HG02571 (cell line): ENCODE data around the gene ATP1B2.
"Not testable (repeated sequence)": the region's sequence is repeated elsewhere in the genome, so short reads cannot be mapped to it uniquely, and the experiment has no call there.

Source experiments
- ATAC-seq: cut with Tn5 transposase; IDR thresholded peaks from one replicate; pipeline ENCODE4 v1.9.1; 2021; ENCODE audit warnings: mild to moderate bottlenecking, moderate library complexity; ENCODE audit not compliant: unreplicated experiment

ATP1B2 gene

GRCh38 chr17:7633093-7633492 lies 17.6 kb upstream of the ATP1B2 start:
- no peak for ATAC-seq

GRCh38 chr17:7634384-7634783 lies 16.3 kb upstream of the ATP1B2 start:
- no peak for ATAC-seq

GRCh38 chr17:7636163-7636562 lies 14.6 kb upstream of the ATP1B2 start:
- ATAC-seq: no peak

- ATAC-seq: no peak
These were observed 9.9 kb upstream of the ATP1B2 start for GRCh38 chr17:7640783-7641182.

GRCh38 chr17:7641635-7642034 lies 9.1 kb upstream of the ATP1B2 start:
- ATAC-seq: not testable (repeated sequence)

GRCh38 chr17:7644775-7645174 lies 6.0 kb upstream of the ATP1B2 start:
- no peak for ATAC-seq

GRCh38 chr17:7646457-7646856 lies 4.3 kb upstream of the ATP1B2 start:
- ATAC-seq: no peak

GRCh38 chr17:7647018-7647417 lies 3.7 kb upstream of the ATP1B2 start:
- ATAC-seq: no peak

GRCh38 chr17:7651097-7651664 lies 455 bp downstream of the ATP1B2 start:
- no peak for ATAC-seq

- no peak for ATAC-seq
These were observed 1.1 kb downstream of the ATP1B2 start for GRCh38 chr17:7651665-7652387.

GRCh38 chr17:7652388-7653356 lies 1.9 kb downstream of the ATP1B2 start:
- no peak for ATAC-seq

GRCh38 chr17:7654832-7655540 lies 4.3 kb downstream of the ATP1B2 start:
- ATAC-seq: no peak

GRCh38 chr17:7655541-7655840 lies 4.8 kb downstream of the ATP1B2 start:
- no peak for ATAC-seq

- ATAC-seq: no peak
These were observed 6.4 kb downstream of the ATP1B2 start for GRCh38 chr17:7656958-7657609.

GRCh38 chr17:7667656-7668406 lies 17.1 kb downstream of the ATP1B2 start:
- ATAC-seq: no peak

- ATAC-seq: no peak
These were observed 17.8 kb downstream of the ATP1B2 start for GRCh38 chr17:7668482-7668881.

GRCh38 chr17:7673239-7673638 lies 22.5 kb downstream of the ATP1B2 start:
- no peak for ATAC-seq

GRCh38 chr17:7674934-7675333 lies 24.2 kb downstream of the ATP1B2 start:
- no peak for ATAC-seq

- ATAC-seq: no peak
These were observed 25.8 kb downstream of the ATP1B2 start for GRCh38 chr17:7676533-7676932.
